Panc1 (cell line): ENCODE results near the gene PM20D2. TPM values are rescaled to one million over a fixed set of nuclear protein-coding genes. Genes with fewer than 3 reads are reported as not detected.

Source experiments
- ATAC-seq: fragments of 200-7000 bp; cut with Tn5 transposase; 2 replicates; pipeline ENCODE4 v1.9.1; 2020; ENCODE audit warnings: mild to moderate bottlenecking, moderate library complexity
- BruUV-seq: library from RNA; stranded (reverse); fragments of 400-500 nt; replicated peaks from 2 replicates; lab custom pipeline; 2021; lab: Mats Ljungman, UMichigan
- CTCF ChIA-PET: fragments of 300-600 bp; sonication (Branson Sonifier 250); formaldehyde crosslinking; loops from one replicate; lab custom pipeline; 2022; ENCODE audit warnings: antibody characterized with exemption; lab: Charles Lee
- POLR2A ChIA-PET: fragments of 300-600 bp; sonication (Branson Sonifier 250); formaldehyde crosslinking; loops from one replicate; lab custom pipeline; 2022; ENCODE audit warnings: antibody characterized with exemption; lab: Charles Lee
- DNase-seq: peaks from one replicate; pipeline ENCODE4 v3.0.0-alpha.2; 2010; ENCODE audit warnings: low read depth, low spot score
- H3K27ac ChIP-seq: 2 replicates; pipeline ENCODE4 v1.5.1; 2011; ENCODE audit warnings: mild to moderate bottlenecking, low read length, inconsistent platforms
- H3K27me3 ChIP-seq: fragments of 200-500 bp; sonication (Bioruptor generic); 2 replicates; pipeline ENCODE4 v1.6.0; 2014; ENCODE audit warnings: low read length, inconsistent platforms; ENCODE audit not compliant: control insufficient read depth, insufficient read depth
- H3K36me3 ChIP-seq: fragments of 200-500 bp; sonication (Bioruptor generic); 2 replicates; pipeline ENCODE4 v1.5.1; 2014; ENCODE audit warnings: inconsistent platforms, mild to moderate bottlenecking, low read length, moderate library complexity; ENCODE audit not compliant: control insufficient read depth, insufficient read depth
- H3K4me1 ChIP-seq: 2 replicates; pipeline ENCODE4 v1.5.1; 2011; ENCODE audit warnings: inconsistent platforms, mild to moderate bottlenecking, low read length, moderate library complexity; ENCODE audit not compliant: control insufficient read depth, insufficient read depth
- H3K4me3 ChIP-seq, 2 experiments: 2 replicates each; pipeline ENCODE4 v1.5.1; 2011 to 2012; ENCODE audit warnings: low read depth in 2 of 2, low read length in 2 of 2, mild to moderate bottlenecking in 2 of 2, inconsistent platforms in 1 of 2, moderate library complexity in 1 of 2
- H3K9me3 ChIP-seq: fragments of 200-500 bp; sonication (Bioruptor generic); 2 replicates; pipeline ENCODE4 v1.5.1; 2014; ENCODE audit warnings: low read depth, mild to moderate bottlenecking, inconsistent platforms, low read length, moderate library complexity; ENCODE audit not compliant: control insufficient read depth, insufficient read depth
- CTCF ChIP-seq: fragments of 450-650 bp; IDR thresholded peaks from 2 replicates; pipeline ENCODE4 v1.5.1; 2017; ENCODE audit warnings: mild to moderate bottlenecking
- POLR2AphosphoS5 ChIP-seq: IDR thresholded peaks from 2 replicates; pipeline ENCODE4 v1.6.1; 2012; ENCODE audit warnings: mild to moderate bottlenecking, low read depth, low read length, moderate library complexity
- REST ChIP-seq, 2 experiments: IDR thresholded peaks; 2 replicates each; pipeline ENCODE4 v1.6.1; 2011 to 2012; ENCODE audit warnings: low read depth in 2 of 2, control low read depth in 1 of 2, low read length in 1 of 2, mild to moderate bottlenecking in 1 of 2, moderate library complexity in 1 of 2; ENCODE audit not compliant: insufficient read depth in 1 of 2
- SIN3A ChIP-seq: IDR thresholded peaks from 2 replicates; pipeline ENCODE4 v1.6.1; 2012; ENCODE audit warnings: low read depth, mild to moderate bottlenecking, low read length, moderate library complexity, borderline replicate concordance; ENCODE audit not compliant: insufficient read depth
- TCF7L2 ChIP-seq: IDR thresholded peaks from 2 replicates; pipeline ENCODE4 v1.6.1; 2011; ENCODE audit warnings: mild to moderate bottlenecking, low read depth, low read length, inconsistent platforms
- in situ Hi-C: cut with HindIII; loops from 2 replicates; pipeline ENCODE4 v1.10.0; 2016; ENCODE audit warnings: low sequenced_read_pairs, low pct_unique_long_range_greater_than_20kb
- intact Hi-C: fragments of 100-400 bp; cut with micrococcal nuclease; formaldehyde crosslinking; loops from one replicate; pipeline ENCODE4 v1.10.0; 2022; ENCODE audit not compliant: unreplicated experiment
- total RNA-seq: library from RNA; stranded (reverse); gene quantifications from one replicate; pipeline ENCODE4 v1.2.1, GENCODE V29; 2021; ENCODE audit not compliant: unreplicated experiment

Gene PM20D2
- total RNA-seq, 1 experiment from 2014 or later, result 13.6 TPM

- in situ Hi-C loops (no loop called here), intact Hi-C loops (no loop called here)
- Histone ChIP-seq H3K4me1 (peaks cover 12% of the 10 kb centered on the region), H3K27ac (peak overlapping the region; percentile 70), H3K9me3 (no peaks in the 10 kb centered on the region), H3K4me3 (peak overlapping the region; percentile 72 to 73), H3K27me3 (no peaks in the 10 kb centered on the region), H3K36me3 (peaks cover 7% of the 10 kb centered on the region; the same call in 1 of the 2 replicates)
- TF ChIP-seq POLR2AphosphoS5, result no peak
- TF ChIP-seq SIN3A, result no peak
- no peak for TF ChIP-seq TCF7L2
- no peak for TF ChIP-seq REST (IDR thresholded peaks at IDR 0.05; ENCODE audit: insufficient read depth in 1 of 2, low read depth in 2 of 2, low read length in 1 of 2)
- TF ChIP-seq CTCF, result no peak
- POLR2A ChIA-PET, result interaction anchor here (0.6 to 0.7 kb wide), 2 partner anchors 30 to 64 kb away, joined by 6 to 12 read pairs; no protein-coding TSS in a partner anchor
- TSS peak; percentile 91 for BruUV-seq
- CTCF ChIA-PET, result interaction anchor here (0.6 kb wide), 1 partner anchor 67 kb away, joined by 5 read pairs; the partner anchor contains the start of gene PNRC1
- no peak for DNase-seq
- ATAC-seq, result no peak
These were observed 1.2 kb downstream of the PM20D2 start for GRCh38 chr6:89146718-89147700.

GRCh38 chr6:89148016-89148750 is 2.3 kb downstream of the PM20D2 start:
- H3K36me3 ChIP-seq, result peaks cover 7% of the 10 kb centered on the region; the same call in 1 of the 2 replicates
- H3K9me3 ChIP-seq, result no peaks in the 10 kb centered on the region
- ATAC-seq (no peak), DNase-seq (no peak)
- in situ Hi-C loops (no loop called here), intact Hi-C loops (no loop called here)
- POLR2A ChIA-PET, result no interaction called here
- H3K27me3 ChIP-seq, result no peaks in the 10 kb centered on the region
- no peak overlapping the region for H3K4me3 ChIP-seq
- no peak overlapping the region for H3K27ac ChIP-seq
- no peak for TF ChIP-seq CTCF
- no peak for TF ChIP-seq SIN3A
- no peak for TF ChIP-seq TCF7L2
- no peak for TF ChIP-seq REST (IDR thresholded peaks at IDR 0.05; ENCODE audit: insufficient read depth in 1 of 2, low read depth in 2 of 2, low read length in 1 of 2)
- no peak for TF ChIP-seq POLR2AphosphoS5
- no TSS peak for BruUV-seq
- H3K4me1 ChIP-seq, result peaks cover 12% of the 10 kb centered on the region
- CTCF ChIA-PET, result no interaction called here
